Measurements from ENCODE around the gene PI4KA. TPM values are rescaled to one million over a fixed set of nuclear protein-coding genes. Genes with fewer than 3 reads are reported as not detected.

Gene PI4KA
- total RNA-seq, 1 experiment from 2014 or later: 65.8 TPM

DNA sequence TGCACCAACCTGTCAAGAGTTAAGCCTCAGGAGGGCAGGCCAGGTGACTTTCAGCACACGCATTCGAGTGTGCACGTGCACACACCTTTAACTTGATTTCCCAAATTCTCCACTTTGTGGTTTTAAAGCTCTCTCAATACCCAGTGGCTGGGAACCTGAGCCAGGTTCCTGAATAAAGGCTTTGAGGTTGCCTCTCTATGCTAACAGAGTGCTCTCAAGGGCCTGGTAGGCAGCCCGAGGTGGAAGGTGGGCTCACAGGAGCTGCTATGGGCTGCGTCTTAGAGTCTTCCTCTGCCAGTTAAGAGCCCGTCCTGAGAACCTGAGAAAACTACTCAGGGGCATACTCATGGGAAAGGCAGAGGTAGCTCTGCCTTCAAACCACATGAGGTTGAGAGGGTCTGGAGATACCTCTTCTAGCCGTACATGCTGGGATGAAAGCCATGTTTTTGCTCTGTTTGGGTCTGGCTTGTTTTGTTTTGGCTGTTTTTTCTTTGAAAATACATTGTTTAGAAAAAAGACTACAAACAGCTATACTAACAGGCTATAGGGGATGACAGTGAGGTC, 96.3 kb downstream of the PI4KA start:
- no peak overlapping the region; a peak in 1 of 7 replicates for H3K27ac Mint-ChIP-seq
- TF ChIP-seq, protein P1, sequence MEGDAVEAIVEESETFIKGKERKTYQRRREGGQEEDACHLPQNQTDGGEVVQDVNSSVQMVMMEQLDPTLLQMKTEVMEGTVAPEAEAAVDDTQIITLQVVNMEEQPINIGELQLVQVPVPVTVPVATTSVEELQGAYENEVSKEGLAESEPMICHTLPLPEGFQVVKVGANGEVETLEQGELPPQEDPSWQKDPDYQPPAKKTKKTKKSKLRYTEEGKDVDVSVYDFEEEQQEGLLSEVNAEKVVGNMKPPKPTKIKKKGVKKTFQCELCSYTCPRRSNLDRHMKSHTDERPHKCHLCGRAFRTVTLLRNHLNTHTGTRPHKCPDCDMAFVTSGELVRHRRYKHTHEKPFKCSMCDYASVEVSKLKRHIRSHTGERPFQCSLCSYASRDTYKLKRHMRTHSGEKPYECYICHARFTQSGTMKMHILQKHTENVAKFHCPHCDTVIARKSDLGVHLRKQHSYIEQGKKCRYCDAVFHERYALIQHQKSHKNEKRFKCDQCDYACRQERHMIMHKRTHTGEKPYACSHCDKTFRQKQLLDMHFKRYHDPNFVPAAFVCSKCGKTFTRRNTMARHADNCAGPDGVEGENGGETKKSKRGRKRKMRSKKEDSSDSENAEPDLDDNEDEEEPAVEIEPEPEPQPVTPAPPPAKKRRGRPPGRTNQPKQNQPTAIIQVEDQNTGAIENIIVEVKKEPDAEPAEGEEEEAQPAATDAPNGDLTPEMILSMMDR (conservative IDR thresholded peaks at IDR 0.05): no peak
- Histone ChIP-seq H2BK120ac (ENCODE audit: low read depth, low read length, poor library complexity, severe bottlenecking) (no peak overlapping the region), H4K91ac (ENCODE audit: insufficient read length, low read depth, low read length) (no peak overlapping the region), H3T11ph (ENCODE audit: low read length) (no peak overlapping the region), H3K9me3 (ENCODE audit: control insufficient read depth, low read depth, low read length) (no peaks in the 10 kb centered on the region), H2BK20ac (ENCODE audit: low read depth, low read length, poor library complexity, severe bottlenecking) (no peak overlapping the region), H3K79me1 (ENCODE audit: insufficient read depth, low read depth, low read length, poor library complexity, severe bottlenecking) (no peaks in the 10 kb centered on the region), H2AK5ac (ENCODE audit: insufficient read length, low read length) (no peak overlapping the region), H2AFZ (ENCODE audit: low read length) (no peak overlapping the region), H3K27ac (ENCODE audit: insufficient read length, low read depth, low read length) (no peak overlapping the region), H3K27me3 (ENCODE audit: insufficient read depth, low read length) (no peaks in the 10 kb centered on the region), H3K4me1 (ENCODE audit: insufficient read depth, low read length) (no peaks in the 10 kb centered on the region), H3K23ac (ENCODE audit: insufficient read length, low read depth, low read length) (no peak overlapping the region), H2BK15ac (ENCODE audit: low read depth, low read length) (no peak overlapping the region), H4K20me1 (ENCODE audit: control insufficient read depth, insufficient read depth, insufficient read length) (no peaks in the 10 kb centered on the region), H4K8ac (replicated peaks; ENCODE audit: insufficient read length, low read depth, low read length) (no peak overlapping the region), H3K14ac (ENCODE audit: insufficient read depth, low read length) (no peak overlapping the region), H2BK12ac (ENCODE audit: insufficient read length, low read depth, low read length) (no peak overlapping the region), H3K23me2 (ENCODE audit: insufficient read length, low read depth, low read length, poor library complexity, severe bottlenecking) (no peaks in the 10 kb centered on the region), H3K9ac (ENCODE audit: extremely low read depth, insufficient read length, low read length) (no peak overlapping the region), H4K5ac (ENCODE audit: insufficient read length, low read depth, low read length) (no peak overlapping the region), H3K79me2 (ENCODE audit: insufficient read depth, low read length) (no peaks in the 10 kb centered on the region), H3K4me2 (ENCODE audit: insufficient read depth, insufficient read length, low read length) (no peak overlapping the region), H3K4ac (ENCODE audit: low read depth, low read length) (no peak overlapping the region), H3K56ac (ENCODE audit: insufficient read length, low read depth, low read length) (no peak overlapping the region), H3K18ac (ENCODE audit: insufficient read length, low read depth, low read length) (no peak overlapping the region), H2BK5ac (ENCODE audit: insufficient read length, low read length) (no peak overlapping the region)
- H3K4me3 Mint-ChIP-seq: no peak overlapping the region
- no peak for DNase-seq
- no peaks in the 10 kb centered on the region for H3K4me1 Mint-ChIP-seq
- peaks cover 8 to 43% (median 14%) of the 10 kb centered on the region in 3 experiments; a peak in 6 of 7 replicates for H3K36me3 Mint-ChIP-seq (ENCODE audit: insufficient read depth in 1 of 3, low read depth in 3 of 3)
- no CpG with 5 or more reads among the region's 7 CpGs for WGBS (ENCODE audit: extremely low coverage, insufficient read length, low lambda C conversion rate)
- H3K9me3 Mint-ChIP-seq: no peaks in the 10 kb centered on the region
- no peaks in the 10 kb centered on the region for H3K27me3 Mint-ChIP-seq (ENCODE audit: low read depth)
